HFFc6 (cell line): Measurements from ENCODE around the gene SF3B1. TPM values are rescaled to one million over a fixed set of nuclear protein-coding genes. Genes with fewer than 3 reads are reported as not detected.

Experiments used
- DNase-seq: peaks from one replicate; pipeline ENCODE4 v3.0.0-alpha.2; 2018
- H3K27ac Mint-ChIP-seq: 2 replicates; pipeline ENCODE4 v1.8.0; 2020; ENCODE audit warnings: mild to moderate bottlenecking, mixed read lengths
- H3K27me3 Mint-ChIP-seq: 2 replicates; pipeline ENCODE4 v1.8.0; 2021; ENCODE audit warnings: mild to moderate bottlenecking, moderate library complexity, mixed read lengths; ENCODE audit not compliant: insufficient read depth
- H3K36me3 Mint-ChIP-seq: 2 replicates; pipeline ENCODE4 v1.8.0; 2021; ENCODE audit warnings: low read depth, mixed read lengths
- H3K4me1 Mint-ChIP-seq: 2 replicates; pipeline ENCODE4 v1.8.0; 2020; ENCODE audit warnings: low read depth, mixed read lengths
- H3K4me3 Mint-ChIP-seq: 2 replicates; pipeline ENCODE4 v1.8.0; 2020; ENCODE audit warnings: mild to moderate bottlenecking, moderate library complexity, mixed read lengths
- H3K9me3 Mint-ChIP-seq: 2 replicates; pipeline ENCODE4 v1.8.0; 2020; ENCODE audit warnings: mild to moderate bottlenecking, mixed read lengths
- CTCF ChIP-seq: fragments of 200-600 bp; sonication (generic); IDR thresholded peaks from 2 replicates; pipeline ENCODE4 v1.5.0; 2021; ENCODE audit warnings: antibody characterized with exemption, mild to moderate bottlenecking
- total RNA-seq, 6 experiments: library from RNA; stranded (reverse); fragmentation: NEBNext Ultra II Directional; extraction: Animal tissue kit (Norgen Biotek cat#: 25700); gene quantifications; 2 replicates in 1 of 6; 3 replicates in 5 of 6; pipeline ENCODE4 v1.2.3, GENCODE V29; 2021

SF3B1 gene
- total RNA-seq, 6 experiments from 2014 or later = 158 to 189 (median 175) TPM

GRCh38 chr2:197340591-197340990 lies 94.2 kb downstream of the SF3B1 start:
- Mint-ChIP-seq H3K9me3 (no peaks in the 10 kb centered on the region), H3K27ac (no peak overlapping the region), H3K4me3 (no peak overlapping the region), H3K36me3 (no peaks in the 10 kb centered on the region), H3K4me1 (peaks cover 8% of the 10 kb centered on the region), H3K27me3 (peaks cover 14% of the 10 kb centered on the region)
- no peak for DNase-seq
- TF ChIP-seq CTCF = no peak

Other genes with a start within 250 kb of the SF3B1 start
- 1 to 10 TPM; 3.8 to 5.7 (median 4.7) TPM for gene ANKRD44, start 124.2 kb downstream of the SF3B1 start, total RNA-seq
- 10 to 100 TPM; 36.0 to 42.4 (median 39.4) TPM for gene COQ10B, start 18.5 kb upstream of the SF3B1 start, total RNA-seq
- gene HSPD1, start 64.8 kb upstream of the SF3B1 start, total RNA-seq = 100 to 1,000 TPM; 267 to 399 (median 280) TPM
- gene HSPE1, start 65.4 kb upstream of the SF3B1 start, total RNA-seq = 100 to 1,000 TPM in 5 of 6 experiments, 10 to 100 TPM in 1; 96.3 to 149 (median 114) TPM
- gene MOB4, start 81.0 kb upstream of the SF3B1 start, total RNA-seq = 10 to 100 TPM; 30.1 to 38.6 (median 34.4) TPM
- under 1 TPM in 5 of 6 experiments, not detected in 1; 0.05 to 0.45 (median 0.13) TPM for gene RFTN2, start 240.6 kb upstream of the SF3B1 start, total RNA-seq